ENCODE data around the gene WDR27.
"Not testable (repeated sequence)": the region's sequence is repeated elsewhere in the genome, so short reads cannot be mapped to it uniquely, and the experiment has no call there.

WDR27 gene

GRCh38 chr6:169445227-169445626 lies 256.6 kb downstream of the WDR27 start:
- no peak overlapping the region for H3K4me3 ChIP-seq (ENCODE audit: low read depth, low read length)
- no peak for DNase-seq (ENCODE audit: low read depth)
- no peak for TF ChIP-seq CTCF (IDR thresholded peaks at IDR 0.05; ENCODE audit: control insufficient read depth, extremely low read depth, insufficient read depth)

GRCh38 chr6:169441292-169441691 lies 260.5 kb downstream of the WDR27 start:
- no peak for TF ChIP-seq CTCF (IDR thresholded peaks at IDR 0.05; ENCODE audit: control insufficient read depth, extremely low read depth, insufficient read depth)
- no peak for DNase-seq (ENCODE audit: low read depth)
- H3K4me3 ChIP-seq (ENCODE audit: low read depth, low read length) = no peak overlapping the region

GRCh38 chr6:169439710-169440109 lies 262.1 kb downstream of the WDR27 start:
- TF ChIP-seq CTCF (IDR thresholded peaks at IDR 0.05; ENCODE audit: control insufficient read depth, extremely low read depth, insufficient read depth) = no peak
- DNase-seq (ENCODE audit: low read depth) = no peak
- no peak overlapping the region for H3K4me3 ChIP-seq (ENCODE audit: low read depth, low read length)

GRCh38 chr6:169434554-169434953 lies 267.3 kb downstream of the WDR27 start:
- not testable (repeated sequence) for H3K4me3 ChIP-seq (ENCODE audit: low read depth, low read length); DNase-seq (ENCODE audit: low read depth)

- H3K4me3 ChIP-seq (ENCODE audit: low read depth, low read length) = no peak overlapping the region
- DNase-seq (ENCODE audit: low read depth) = no peak
- TF ChIP-seq CTCF (IDR thresholded peaks at IDR 0.05; ENCODE audit: control insufficient read depth, extremely low read depth, insufficient read depth) = no peak
These were observed 272.8 kb downstream of the WDR27 start for GRCh38 chr6:169429001-169429400.

- no peak for DNase-seq (ENCODE audit: low read depth)
These were observed 273.3 kb downstream of the WDR27 start for GRCh38 chr6:169428532-169428931.

GRCh38 chr6:169427856-169428255 lies 274.0 kb downstream of the WDR27 start:
- no peak for TF ChIP-seq CTCF (IDR thresholded peaks at IDR 0.05; ENCODE audit: control insufficient read depth, extremely low read depth, insufficient read depth)
- DNase-seq (ENCODE audit: low read depth) = no peak
- no peak overlapping the region for H3K4me3 ChIP-seq (ENCODE audit: low read depth, low read length)

More at GRCh38 chr6:169428532-169428931, 273.3 kb downstream of the WDR27 start:
- H3K4me3 ChIP-seq (ENCODE audit: low read depth, low read length) = no peak overlapping the region
- TF ChIP-seq CTCF (IDR thresholded peaks at IDR 0.05; ENCODE audit: control insufficient read depth, extremely low read depth, insufficient read depth) = no peak
